Measurements from ENCODE around the gene SLC25A25. TPM values are rescaled to one million over a fixed set of nuclear protein-coding genes. Genes with fewer than 3 reads are reported as not detected.

The SLC25A25 gene
- total RNA-seq, 2 donors from 2014 or later = 22.9 to 35.2 TPM

DNA sequence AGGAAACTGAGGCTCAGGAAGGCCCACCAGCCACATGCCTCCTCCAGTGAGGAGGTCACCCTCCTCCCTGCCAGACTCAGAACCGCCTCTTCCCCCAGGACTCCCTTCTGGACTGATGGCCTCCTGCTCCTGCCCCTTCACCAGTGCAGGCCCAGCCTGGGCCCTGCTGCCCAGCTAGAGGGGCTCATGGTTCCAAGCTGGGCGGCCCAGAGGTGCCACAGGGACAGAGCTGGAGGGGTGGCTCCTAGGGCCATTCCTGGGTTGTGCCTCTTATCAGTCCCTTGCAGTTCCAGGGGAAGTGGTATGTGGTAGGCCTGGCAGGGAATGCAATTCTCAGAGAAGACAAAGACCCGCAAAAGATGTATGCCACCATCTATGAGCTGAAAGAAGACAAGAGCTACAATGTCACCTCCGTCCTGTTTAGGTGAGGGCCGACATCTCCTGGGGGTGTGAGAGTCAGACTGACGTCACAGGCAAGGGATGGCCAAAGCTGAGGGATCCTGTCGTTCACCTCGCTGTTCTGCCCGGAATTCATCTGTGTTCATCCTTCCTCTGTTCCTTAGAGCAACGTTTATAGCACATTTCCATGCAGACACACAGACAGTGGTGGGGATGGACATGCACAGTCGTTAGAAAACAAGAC is 82.0 kb downstream of the SLC25A25 start:
- intact Hi-C loops (cut with DNase I) = no loop called here
- DNase-seq (ENCODE audit: low spot score) = peak; percentile 62

DNA sequence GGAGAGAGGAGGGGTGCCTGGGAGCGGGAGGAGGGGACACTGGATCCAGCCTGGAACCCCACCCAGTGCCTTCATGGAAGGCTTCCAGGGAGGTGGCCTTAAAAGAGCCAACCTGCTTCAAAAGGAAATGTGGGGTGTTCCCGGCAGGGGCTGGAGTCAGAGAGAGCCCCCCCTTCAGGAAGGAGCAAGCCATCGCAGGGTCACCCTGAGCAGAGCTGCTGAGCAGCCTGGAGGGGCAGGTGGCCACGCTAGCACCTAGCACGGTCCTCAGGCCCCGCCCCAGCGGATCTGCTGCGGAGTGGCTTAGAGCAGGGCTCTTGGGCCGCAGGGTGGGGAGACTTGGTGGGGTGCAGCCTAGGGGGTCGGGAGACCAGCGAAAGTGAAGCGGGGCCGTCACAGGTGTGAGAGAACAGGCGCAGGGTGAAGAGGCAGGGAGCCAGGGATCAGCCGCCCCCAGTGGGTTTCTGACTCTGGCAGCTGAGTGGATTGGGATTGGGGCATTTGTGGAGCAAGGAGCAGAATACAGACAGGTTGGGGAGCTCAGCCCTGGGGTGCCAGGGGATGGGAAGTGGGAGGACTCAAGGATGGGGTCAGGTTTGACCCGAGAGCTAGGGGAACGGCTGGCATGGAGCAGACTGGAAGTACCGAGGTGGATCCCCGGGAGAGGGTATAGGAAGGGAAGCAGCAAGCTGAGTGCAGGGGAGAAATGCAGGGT is 82.7 kb downstream of the SLC25A25 start:
- intact Hi-C loops (cut with DNase I) = no loop called here
- DNase-seq (ENCODE audit: low spot score) = peak; percentile 77

DNA sequence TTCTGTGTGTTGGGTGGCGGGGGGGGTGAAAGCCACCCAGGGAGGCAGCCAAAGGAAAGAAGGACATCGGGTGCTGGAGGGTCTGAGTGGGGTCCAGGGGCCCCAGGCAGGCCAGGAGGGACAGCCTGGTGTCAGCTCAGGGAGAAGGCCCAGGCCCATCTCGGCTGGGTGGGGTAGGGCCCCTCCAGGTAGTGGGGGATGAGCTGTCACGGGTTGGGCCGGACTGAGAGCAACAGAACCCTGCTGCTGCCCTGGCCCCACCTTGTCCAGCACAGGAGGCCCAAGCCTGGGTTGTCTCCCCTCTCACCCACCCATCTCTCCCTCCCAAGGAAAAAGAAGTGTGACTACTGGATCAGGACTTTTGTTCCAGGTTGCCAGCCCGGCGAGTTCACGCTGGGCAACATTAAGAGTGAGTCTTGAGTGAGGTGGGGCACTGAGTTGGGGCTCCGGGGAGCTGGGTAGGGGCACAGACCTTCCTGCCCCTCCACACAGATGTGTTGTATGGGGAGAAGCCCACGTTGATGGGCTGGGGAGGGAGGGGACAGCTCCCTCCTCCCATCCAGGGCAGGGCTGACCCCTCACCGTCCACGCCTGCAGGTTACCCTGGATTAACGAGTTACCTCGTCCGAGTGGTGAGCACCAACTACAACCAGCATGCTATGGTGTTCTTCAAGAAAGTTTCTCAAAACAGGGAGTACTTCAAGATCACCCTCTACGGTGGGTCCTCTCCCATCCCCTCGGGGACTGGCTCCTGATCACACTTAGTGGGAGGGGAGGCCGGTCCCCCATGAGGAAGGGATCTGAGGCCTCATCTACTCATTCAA is 83.5 kb downstream of the SLC25A25 start:
- intact Hi-C loops (cut with DNase I) = no loop called here

DNA sequence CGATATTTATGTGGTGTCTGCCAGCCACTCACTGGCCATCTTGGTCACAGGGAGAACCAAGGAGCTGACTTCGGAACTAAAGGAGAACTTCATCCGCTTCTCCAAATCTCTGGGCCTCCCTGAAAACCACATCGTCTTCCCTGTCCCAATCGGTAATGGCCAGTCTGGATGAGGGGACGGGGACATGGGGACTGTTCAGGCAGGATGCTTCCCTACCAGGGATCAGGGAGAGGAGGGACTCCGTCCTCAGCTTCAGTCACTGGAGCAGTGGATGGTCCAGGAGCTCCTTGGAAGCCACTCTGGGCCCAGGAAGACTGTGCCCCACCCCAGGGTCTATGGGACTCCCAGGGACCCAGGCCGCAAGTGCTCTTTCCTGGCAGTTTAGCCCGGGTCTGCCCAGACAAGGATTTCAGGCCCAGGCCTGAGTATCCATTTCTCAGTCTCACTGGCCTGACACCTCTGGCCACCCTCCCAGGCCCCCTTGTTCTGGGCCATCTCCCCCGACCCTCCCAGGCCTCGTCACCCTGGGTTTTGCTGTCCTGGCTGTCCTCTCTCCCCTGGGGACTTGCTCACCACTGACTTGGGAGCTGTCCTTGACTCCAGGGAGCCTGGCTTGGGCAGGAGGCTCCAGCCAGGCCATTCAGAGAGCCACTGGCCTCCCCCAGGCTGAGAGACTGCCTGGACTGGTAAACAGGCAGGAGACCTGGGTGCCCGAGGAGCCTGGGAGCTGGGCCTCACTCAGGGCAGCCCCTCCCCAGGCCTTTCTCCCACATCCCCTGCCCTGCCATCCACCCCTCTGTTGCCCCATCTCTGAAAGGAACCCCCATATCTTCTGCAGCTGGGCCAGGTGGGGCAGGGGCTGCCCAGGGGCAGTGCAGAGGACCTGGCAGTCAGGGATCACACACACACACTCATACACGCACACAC is 84.4 kb downstream of the SLC25A25 start:
- peak; percentile 56 for DNase-seq (ENCODE audit: low spot score)
- intact Hi-C loops (cut with DNase I) = no loop called here

More for the DNA sequence above, 83.5 kb downstream of the SLC25A25 start:
- peak; percentile 68 for DNase-seq (ENCODE audit: low spot score)

DNA sequence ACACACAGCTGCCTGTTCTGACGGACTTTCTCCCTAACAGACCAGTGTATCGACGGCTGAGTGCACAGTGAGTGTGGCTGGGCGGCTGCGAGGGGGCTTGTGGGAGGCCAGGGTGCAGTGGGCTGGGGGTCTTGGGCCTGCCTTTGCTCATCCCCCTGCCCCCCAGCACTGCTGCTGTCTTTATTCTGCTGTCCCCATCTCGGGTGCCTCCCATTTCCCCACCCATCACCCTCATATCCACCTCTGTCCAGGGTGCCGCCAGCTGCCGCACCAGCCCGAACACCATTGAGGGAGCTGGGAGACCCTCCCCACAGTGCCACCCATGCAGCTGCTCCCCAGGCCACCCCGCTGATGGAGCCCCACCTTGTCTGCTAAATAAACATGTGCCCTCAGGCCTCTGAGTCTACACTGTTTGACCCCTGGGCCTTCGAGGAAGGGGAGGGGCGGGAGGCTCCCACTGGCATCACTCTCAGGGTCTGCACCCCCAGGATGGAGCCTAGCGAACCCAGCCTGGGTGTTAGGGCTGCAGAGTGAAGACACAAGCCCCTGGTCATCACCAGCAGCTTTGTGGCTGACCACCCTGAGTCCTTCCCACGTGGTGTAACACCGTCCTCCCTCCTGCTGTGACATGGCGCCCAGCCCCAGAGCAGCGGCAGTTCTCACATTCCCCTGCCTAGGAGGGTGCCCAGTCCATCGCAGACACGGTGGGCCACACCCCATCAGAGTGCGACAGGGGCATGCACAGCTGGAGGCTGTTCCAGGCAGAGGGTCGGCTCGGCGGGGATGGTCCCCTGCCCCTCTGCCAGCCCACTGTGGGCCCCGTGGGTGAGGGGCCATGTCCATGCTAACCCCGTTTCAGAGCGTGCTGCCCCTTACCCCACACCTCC is 85.3 kb downstream of the SLC25A25 start:
- DNase-seq (ENCODE audit: low spot score) = peak; percentile 40
- intact Hi-C loops (cut with DNase I) = no loop called here

DNA sequence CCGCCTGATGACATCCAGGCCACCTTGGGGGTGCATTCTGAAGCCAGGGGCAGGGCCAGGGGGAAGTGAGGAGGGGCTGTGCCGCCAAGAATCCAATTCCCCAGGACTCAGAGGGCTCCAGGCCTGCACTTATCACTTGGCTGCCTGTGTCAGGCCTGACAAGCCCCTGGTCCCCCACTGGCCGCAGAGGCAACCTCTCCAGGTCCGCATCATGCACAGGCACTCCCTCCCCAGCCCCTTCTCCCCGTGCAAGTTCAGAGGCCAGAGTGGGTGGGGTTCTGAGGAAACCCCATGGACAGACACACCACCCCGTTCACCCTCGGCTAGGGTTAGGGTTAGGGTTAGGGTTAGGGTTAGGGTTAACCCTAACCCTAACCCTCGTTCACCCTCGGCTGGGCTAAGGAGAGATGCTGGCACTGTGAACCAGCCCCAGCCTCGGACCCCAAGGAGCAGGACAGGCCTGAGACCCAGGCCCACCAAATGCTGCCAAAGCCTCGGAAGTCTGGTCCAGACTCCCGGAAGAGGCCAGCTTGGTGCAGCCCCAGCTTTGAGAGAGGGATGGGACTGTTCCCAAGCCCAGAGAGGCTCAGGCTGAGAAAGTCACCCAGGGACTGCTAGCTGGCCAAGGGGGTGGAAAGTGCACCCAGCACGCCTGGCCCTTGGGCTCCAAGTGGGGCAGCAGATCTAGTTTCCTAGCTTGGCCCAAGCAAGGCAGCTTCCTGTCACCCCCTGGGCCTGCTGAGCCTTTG is 86.1 kb downstream of the SLC25A25 start:
- peak; percentile 75 for DNase-seq (ENCODE audit: low spot score)

DNA sequence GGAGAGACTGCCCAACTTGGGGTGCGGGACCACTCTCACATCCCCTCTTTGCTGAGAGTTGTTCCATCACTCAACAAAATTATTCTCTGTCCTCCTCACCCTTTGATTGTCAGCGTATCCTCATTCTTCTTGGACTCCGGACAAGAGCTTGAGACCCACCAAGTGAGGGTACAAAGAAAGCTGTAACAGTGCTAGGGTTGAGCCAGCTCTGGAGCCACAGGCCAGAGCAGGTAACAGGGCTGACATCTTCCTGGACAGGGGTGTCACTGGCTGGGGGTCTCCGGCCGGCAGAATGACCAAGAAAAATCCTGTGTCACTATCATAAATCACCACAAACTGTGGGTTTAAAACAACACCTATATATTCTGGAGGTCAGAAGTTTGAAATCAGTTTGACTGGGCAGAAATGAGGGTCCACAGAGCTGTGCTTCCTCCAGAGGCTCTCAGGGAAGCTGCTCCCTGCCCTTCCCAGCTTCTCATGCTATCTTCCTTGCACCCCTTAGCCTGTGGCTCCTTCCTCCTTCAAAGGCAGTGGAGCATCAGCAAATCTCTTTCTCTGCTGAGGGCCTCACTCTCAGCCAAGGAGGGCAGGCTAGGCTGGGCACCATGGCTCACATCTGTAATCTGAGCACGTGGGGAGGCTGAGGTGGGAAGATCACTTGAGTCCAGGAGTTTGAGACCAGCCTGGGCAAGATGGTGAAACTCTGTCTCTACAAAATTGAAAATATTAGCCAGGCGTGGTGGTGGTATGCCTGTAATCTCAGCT is 87.9 kb downstream of the SLC25A25 start:
- DNase-seq (ENCODE audit: low spot score) = peak; percentile 60
- intact Hi-C loops (cut with DNase I) = no loop called here

More for the DNA sequence above, 86.1 kb downstream of the SLC25A25 start:
- intact Hi-C loops (cut with DNase I) = no loop called here

Other genes starting within 250 kb of the SLC25A25 start
- gene ENG, start 213.6 kb upstream of the SLC25A25 start, total RNA-seq = 100 to 1,000 TPM; 189 to 217 TPM
- gene AK1, start 190.6 kb upstream of the SLC25A25 start, total RNA-seq = 10 to 100 TPM; 65.7 to 67.0 TPM
- 100 to 1,000 TPM in 1 of 2 donors, 10 to 100 TPM in 1; 74.8 to 102 TPM for gene ST6GALNAC6, start 168.6 kb upstream of the SLC25A25 start, total RNA-seq
- 10 to 100 TPM; 27.7 to 32.7 TPM for gene ST6GALNAC4, start 151.2 kb upstream of the SLC25A25 start, total RNA-seq
- gene PIP5KL1, start 137.5 kb upstream of the SLC25A25 start, total RNA-seq = 1 to 10 TPM; 1.2 to 1.3 TPM
- 10 to 100 TPM; 22.8 to 23.6 TPM for gene DPM2, start 130.4 kb upstream of the SLC25A25 start, total RNA-seq
- 10 to 100 TPM; 54.3 to 56.9 TPM for gene EEIG1, start 87.2 kb upstream of the SLC25A25 start, total RNA-seq
- gene NAIF1, start 912 bp upstream of the SLC25A25 start, total RNA-seq = 1 to 10 TPM; 6.0 to 7.1 TPM
- gene PTGES2, start 59.5 kb downstream of the SLC25A25 start, total RNA-seq = 10 to 100 TPM; 38.6 to 38.9 TPM
- under 1 TPM; 0.67 to 0.69 TPM for gene LCN2, start 81.2 kb downstream of the SLC25A25 start, total RNA-seq
- gene BBLN, start 92.0 kb downstream of the SLC25A25 start, total RNA-seq = 10 to 100 TPM; 41.9 to 49.1 TPM
- gene CIZ1, start 123.3 kb downstream of the SLC25A25 start, total RNA-seq = 10 to 100 TPM; 88.3 to 99.4 TPM
- gene DNM1, start 135.1 kb downstream of the SLC25A25 start, total RNA-seq = 10 to 100 TPM; 19.0 to 46.5 TPM
- 100 to 1,000 TPM; 123 to 130 TPM for gene GOLGA2, start 207.8 kb downstream of the SLC25A25 start, total RNA-seq
- 10 to 100 TPM; 11.5 to 16.7 TPM for gene SWI5, start 208.0 kb downstream of the SLC25A25 start, total RNA-seq

Measured in posterior vena cava (tissue), 2 donors.